IPS-NIHi11 (cell line): ENCODE measurements around the gene MROH7.

Experiments
- DNase-seq: peaks from one replicate; pipeline ENCODE4 v3.0.0; 2012; ENCODE audit warnings: mixed read lengths, low spot score

Gene MROH7

GRCh38 chr1:54640863-54641836 is at the start of gene MROH7:
Gene MROH7, plus strand, starts transcription at chr1:54641786. Its CDS starts 11,141 bp downstream, at chr1:54652927.
- no peak for DNase-seq

DNA sequence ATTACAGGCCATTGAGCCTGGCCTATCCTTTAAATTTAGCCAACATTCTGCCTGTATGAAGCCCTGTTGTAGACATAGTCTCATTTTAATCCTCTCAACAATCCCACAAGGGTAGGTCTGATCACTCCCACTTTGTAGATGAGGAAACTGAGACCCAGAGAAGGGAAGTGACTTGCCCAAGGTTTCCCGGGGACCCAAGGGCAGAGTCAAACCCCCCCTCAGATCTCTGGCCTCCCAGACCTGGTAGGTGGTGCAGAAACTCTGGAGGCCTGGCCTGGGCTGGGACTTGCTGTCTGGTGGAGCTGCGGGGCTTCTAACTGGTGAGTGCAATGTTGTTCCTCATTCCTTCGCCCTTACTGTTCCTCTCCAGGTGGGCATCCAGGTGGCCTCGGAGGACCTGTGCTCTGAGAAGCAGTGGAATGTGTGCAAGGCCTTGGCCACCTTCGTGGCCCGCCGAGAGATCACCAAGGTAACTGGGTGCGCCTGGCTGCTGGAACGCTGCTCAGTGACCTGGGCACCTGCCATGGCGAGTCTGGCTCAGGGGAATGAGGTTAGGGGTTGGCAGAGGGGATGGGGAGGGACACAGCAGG is 47.9 kb upstream of the MROH7 start:
- no peak for DNase-seq

DNA sequence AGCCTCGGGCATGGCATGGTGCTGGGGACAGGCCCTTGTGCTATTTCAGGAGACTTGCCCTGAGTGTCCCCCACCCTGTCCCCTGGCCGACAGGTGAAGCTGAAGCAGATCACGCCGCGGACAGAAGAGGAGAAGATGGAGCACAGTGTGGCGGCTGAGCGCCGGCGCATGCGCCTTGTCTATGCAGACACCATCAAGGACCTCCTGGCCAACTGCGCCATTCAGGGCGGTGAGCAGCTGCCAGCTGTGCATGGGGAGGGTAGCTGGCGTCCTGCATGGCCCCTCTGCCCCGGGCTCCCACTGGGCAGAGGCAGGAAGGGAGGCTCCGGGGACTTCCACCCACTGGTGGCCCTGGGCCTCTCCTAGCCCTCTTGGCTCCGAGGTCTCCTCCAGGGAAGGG is 47.1 kb upstream of the MROH7 start:
- no peak for DNase-seq

GRCh38 chr1:54595956-54596498 is 45.6 kb upstream of the MROH7 start:
- no peak for DNase-seq

DNA sequence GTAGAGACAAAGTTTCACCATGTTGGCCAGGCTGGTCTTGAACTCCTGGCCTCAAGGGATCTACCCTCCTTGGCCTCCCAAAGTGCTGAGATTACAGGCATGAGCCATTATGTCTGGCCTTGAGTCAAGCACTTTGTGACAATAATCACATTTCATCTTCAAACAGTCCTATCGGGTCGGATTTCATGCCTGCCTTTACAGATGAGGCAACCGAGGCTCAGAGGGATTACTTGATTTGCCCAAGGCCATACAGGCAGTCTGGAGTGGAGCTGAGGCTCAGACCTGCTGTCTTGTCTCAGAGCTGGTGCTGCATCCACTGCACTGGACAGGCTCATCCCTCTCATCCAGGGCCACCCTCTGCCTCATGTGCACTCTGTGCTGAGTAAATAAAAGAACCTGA is 44.8 kb upstream of the MROH7 start:
- no peak for DNase-seq

DNA sequence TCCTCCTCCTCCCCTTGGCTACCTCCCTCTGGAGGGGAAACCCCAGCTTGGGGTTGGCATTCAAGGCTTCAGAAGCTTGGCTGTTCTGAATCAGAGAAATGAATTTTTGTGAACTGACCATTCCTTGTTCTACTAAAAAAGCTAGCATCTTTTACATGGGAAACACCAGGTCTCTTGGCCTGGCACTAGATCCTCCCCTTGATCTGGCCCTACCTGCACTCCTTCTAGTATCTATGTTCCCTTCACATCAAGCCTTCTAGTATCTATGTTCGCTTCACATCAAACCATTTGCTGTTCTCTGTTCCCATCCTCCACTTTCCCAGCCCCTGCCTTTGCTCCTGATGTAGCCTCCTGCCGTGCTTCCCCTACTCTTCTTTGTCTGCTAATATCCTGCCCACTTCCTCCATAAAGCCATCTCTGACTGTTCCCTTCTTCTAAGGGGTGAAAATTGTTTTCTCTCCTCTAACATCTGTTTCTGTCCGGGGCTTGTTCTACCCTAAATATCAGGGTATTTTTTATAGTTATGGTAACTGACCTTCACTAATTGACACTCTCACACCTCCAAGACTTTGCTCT is 44.0 kb upstream of the MROH7 start:
- DNase-seq, result no peak

- no peak for DNase-seq
Observed at GRCh38 chr1:54599211-54599823, 42.3 kb upstream of the MROH7 start.

- no peak for DNase-seq
Observed at GRCh38 chr1:54600947-54601721, 40.5 kb upstream of the MROH7 start.

- DNase-seq, result no peak
Observed at GRCh38 chr1:54601730-54602129, 39.9 kb upstream of the MROH7 start.

- no peak for DNase-seq
Observed at GRCh38 chr1:54602554-54602953, 39.0 kb upstream of the MROH7 start.

DNA sequence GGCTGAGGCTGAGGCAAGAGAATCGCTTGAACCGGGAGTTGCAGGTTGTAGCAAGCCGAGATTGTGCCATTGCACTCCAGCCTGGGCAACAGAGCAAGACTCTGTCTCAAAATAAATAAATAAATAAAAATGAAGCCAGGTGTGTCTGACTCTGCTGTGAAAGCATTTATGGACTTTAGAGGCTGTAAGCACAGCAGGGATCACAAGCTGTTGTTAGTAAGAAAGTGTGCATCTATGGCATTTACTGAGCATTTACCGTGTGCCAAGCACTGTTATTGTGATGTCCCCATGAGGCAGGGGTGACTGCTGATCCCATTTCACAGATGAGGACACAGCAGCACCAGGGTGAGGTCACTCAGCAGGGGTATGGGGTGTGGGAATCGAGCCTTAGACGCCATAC is 38.3 kb upstream of the MROH7 start:
- DNase-seq, result no peak

DNA sequence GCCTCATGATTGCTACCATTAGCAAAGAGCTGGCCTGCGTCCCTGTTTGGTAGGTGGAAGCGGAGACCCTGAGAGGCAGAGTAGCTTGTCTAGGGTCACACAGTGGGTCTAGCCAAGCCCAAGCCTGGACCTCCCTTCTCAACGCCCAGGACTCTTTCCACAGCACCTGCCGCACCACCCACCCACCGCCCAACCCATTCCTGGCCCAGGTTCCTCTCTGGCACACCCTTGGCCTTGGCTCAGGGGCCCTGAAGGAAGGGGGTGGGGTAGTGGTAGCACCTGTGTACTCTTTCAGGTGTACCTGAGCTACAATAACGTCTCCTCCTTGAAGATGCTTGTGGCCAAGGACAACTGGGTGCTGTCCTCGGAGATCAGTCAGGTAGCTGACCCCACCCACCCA is 37.5 kb upstream of the MROH7 start:
- no peak for DNase-seq

GRCh38 chr1:54604572-54605370 is 36.8 kb upstream of the MROH7 start:
- DNase-seq, result no peak

GRCh38 chr1:54606096-54606989 is 35.2 kb upstream of the MROH7 start:
- no peak for DNase-seq

GRCh38 chr1:54606990-54607325 is 34.6 kb upstream of the MROH7 start:
- DNase-seq, result no peak

DNA sequence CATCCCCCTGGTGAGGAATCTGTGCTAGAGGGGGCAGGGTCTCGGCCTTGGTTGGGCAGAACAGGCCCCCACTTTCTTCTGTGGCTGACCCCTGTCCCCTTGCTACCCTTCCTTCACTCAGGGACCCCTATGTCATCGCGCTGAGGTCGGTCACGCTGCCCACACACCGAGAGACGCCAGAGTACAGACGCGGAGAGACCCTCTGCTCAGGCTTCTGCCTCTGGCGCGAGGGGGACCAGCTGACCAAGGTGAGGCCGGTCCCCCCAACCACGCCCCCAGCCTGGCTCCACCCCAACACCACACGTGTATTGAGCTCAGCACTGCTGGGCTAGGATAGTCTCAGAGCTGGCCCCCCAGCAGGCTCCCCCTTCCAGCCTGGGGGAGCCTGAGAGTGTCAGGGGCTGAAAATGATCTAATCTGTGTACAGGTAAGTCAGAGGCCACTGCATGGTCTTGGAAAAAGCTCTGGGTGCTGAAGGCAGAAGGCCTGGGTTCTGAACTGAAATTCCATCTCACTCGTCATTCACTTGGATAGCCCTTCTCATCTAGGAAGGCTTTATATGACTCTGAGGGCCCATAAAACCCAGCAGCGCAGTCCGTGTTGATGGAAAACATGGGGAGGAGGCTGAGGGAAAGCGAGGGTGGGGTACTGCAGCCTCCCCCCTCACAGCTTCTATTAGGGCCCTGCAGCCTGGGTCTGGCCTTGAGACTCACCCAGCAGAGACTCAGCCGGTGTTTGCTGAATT is 33.6 kb upstream of the MROH7 start:
- DNase-seq, result no peak

DNA sequence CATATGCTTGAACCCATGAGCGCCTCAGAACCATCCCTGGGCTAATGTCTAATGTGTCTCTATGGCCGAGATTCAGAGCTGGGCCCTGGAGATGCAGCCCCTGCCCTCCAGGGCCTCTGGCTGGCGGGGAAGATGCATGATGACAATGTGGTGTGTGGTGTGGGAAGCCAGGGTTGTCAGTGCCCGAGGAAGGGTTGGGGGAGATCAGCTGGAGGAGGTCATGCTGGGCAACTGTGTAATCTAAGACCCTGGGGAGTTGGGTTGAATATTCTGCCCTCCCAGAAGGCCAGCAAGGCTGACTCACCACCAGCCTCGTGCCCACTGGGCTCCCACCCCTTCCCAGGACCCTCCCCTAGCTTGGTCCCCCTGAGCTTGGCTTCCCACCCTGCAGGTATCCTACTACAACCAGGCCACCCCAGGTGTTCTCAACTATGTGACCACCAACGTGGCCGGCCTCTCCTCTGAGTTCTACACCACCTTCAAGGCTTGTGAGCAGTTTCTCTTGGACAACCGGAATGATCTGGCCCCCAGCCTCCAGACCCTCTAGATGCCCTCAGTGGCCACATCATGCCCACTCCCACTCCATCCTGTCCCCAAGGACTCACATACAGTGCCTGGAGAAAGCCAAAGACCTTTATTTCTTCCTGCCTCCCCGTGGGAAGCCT is 32.9 kb upstream of the MROH7 start:
- DNase-seq, result no peak

DNA sequence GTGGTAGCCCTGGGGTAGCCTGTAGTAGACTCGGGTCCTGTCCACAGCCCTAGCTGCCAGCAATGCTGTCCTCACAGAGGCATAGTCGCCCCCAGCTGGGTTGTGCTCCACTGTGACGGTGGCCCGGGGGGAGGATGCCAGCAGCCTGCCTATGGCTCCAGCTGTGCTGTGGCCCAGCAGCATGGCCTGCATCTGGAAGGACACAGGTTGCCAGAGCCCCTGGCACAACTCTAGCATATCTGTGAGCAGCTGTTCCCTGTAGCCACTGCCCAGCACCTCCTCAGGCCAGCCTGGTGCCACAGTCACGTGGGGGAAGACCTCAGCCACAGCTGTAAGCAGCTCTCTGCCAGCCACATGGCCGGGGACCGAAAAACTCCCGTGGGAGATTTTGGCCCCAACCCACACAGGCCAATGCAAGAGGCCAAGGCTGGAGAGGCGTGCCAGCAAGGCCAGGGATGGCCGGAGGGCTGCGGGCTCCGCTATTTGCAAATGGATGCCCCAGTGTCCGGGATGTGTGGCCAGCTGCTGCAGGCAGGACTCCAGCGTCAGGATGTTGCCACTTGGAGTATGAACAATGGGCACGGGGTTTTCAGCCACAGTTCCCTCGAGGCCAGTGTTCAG is 32.2 kb upstream of the MROH7 start:
- no peak for DNase-seq
